ENCODE results near the gene MAU2. TPM values are rescaled to one million over a fixed set of nuclear protein-coding genes. Genes with fewer than 3 reads are reported as not detected.

The MAU2 gene
- total and polyA plus RNA-seq, 2 of the 13 experiments (the other 11 are each of a cell fraction or from before 2014, with no cell fraction given) = 16.8 to 33.8 TPM

DNA sequence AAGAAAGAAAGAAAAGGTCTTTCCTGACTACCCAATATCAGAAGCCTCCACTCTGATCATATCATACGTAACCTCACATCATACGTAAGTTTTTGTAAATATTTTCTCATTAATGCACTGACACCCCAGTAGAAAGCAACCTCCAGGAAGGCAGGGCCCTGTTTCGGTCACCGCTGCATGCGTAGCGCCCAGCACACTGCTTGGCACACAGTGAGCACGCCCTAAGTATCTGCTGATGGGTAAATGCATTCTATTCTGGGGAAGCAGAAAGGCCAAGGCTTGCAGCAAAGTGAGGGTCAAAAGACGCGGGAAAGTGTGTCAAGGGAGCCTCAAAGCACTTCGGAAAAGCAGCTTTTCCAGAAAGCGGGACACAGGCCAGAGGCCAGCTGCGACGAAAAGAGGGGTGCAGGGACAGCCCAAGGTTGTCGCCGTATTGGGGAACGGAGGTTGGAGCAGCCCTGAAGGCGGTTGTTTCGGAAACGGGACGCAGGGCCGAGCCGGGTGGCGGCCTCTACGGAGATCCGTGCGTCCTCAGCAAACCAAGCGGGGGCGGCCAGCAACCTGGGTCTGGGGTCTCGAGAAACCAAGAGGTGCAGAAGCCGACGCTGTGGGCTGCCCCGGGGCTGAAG, 783 bp upstream of the MAU2 start (continued):
- TF ChIP-seq, protein P1, sequence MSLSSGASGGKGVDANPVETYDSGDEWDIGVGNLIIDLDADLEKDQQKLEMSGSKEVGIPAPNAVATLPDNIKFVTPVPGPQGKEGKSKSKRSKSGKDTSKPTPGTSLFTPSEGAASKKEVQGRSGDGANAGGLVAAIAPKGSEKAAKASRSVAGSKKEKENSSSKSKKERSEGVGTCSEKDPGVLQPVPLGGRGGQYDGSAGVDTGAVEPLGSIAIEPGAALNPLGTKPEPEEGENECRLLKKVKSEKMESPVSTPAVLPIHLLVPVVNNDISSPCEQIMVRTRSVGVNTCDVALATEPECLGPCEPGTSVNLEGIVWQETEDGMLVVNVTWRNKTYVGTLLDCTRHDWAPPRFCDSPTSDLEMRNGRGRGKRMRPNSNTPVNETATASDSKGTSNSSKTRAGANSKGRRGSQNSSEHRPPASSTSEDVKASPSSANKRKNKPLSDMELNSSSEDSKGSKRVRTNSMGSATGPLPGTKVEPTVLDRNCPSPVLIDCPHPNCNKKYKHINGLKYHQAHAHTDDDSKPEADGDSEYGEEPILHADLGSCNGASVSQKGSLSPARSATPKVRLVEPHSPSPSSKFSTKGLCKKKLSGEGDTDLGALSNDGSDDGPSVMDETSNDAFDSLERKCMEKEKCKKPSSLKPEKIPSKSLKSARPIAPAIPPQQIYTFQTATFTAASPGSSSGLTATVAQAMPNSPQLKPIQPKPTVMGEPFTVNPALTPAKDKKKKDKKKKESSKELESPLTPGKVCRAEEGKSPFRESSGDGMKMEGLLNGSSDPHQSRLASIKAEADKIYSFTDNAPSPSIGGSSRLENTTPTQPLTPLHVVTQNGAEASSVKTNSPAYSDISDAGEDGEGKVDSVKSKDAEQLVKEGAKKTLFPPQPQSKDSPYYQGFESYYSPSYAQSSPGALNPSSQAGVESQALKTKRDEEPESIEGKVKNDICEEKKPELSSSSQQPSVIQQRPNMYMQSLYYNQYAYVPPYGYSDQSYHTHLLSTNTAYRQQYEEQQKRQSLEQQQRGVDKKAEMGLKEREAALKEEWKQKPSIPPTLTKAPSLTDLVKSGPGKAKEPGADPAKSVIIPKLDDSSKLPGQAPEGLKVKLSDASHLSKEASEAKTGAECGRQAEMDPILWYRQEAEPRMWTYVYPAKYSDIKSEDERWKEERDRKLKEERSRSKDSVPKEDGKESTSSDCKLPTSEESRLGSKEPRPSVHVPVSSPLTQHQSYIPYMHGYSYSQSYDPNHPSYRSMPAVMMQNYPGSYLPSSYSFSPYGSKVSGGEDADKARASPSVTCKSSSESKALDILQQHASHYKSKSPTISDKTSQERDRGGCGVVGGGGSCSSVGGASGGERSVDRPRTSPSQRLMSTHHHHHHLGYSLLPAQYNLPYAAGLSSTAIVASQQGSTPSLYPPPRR (CRISPR knock-in tag; IDR thresholded peaks at IDR 0.05; ENCODE audit: borderline replicate concordance) = no peak
- TF ChIP-seq ZNF207 (IDR thresholded peaks at IDR 0.05; ENCODE audit: borderline replicate concordance) = no peak
- TF ChIP-seq FOXO4 (CRISPR knock-in tag; conservative IDR thresholded peaks at IDR 0.05) = peak; percentile 97; the same call in 1 of the 2 replicates
- no peak for TF ChIP-seq U2AF1 (optimal IDR thresholded peaks at IDR 0.05; ENCODE audit: low read depth, low read length)
- no peak for TF ChIP-seq KDM5B (CRISPR knock-in tag; IDR thresholded peaks at IDR 0.05; ENCODE audit: borderline replicate concordance)
- TF ChIP-seq POLR2AphosphoS2 (IDR thresholded peaks at IDR 0.05; ENCODE audit: low read depth, low read length) = no peak
- TF ChIP-seq E2F1 (CRISPR knock-in tag; IDR thresholded peaks at IDR 0.05) = no peak
- TF ChIP-seq ZNF713 (CRISPR knock-in tag; IDR thresholded peaks at IDR 0.05) = no peak
- no peak for TF ChIP-seq ARNT2 (CRISPR knock-in tag; IDR thresholded peaks at IDR 0.05; ENCODE audit: low read depth)
- TF ChIP-seq, protein P2, sequence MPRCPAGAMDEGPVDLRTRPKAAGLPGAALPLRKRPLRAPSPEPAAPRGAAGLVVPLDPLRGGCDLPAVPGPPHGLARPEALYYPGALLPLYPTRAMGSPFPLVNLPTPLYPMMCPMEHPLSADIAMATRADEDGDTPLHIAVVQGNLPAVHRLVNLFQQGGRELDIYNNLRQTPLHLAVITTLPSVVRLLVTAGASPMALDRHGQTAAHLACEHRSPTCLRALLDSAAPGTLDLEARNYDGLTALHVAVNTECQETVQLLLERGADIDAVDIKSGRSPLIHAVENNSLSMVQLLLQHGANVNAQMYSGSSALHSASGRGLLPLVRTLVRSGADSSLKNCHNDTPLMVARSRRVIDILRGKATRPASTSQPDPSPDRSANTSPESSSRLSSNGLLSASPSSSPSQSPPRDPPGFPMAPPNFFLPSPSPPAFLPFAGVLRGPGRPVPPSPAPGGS (CRISPR knock-in tag; IDR thresholded peaks at IDR 0.05) = no peak; the same call in 1 of the 2 replicates
- TF ChIP-seq ZNF891 (CRISPR knock-in tag; IDR thresholded peaks at IDR 0.05) = no peak; the same call in 1 of the 2 replicates
- no peak for TF ChIP-seq ZKSCAN1 (IDR thresholded peaks at IDR 0.05; ENCODE audit: low read length)
- 0 out of 2 replicates have a peak, but pooled peaks have one; percentile 18 for TF ChIP-seq RXRA (CRISPR knock-in tag; IDR thresholded peaks at IDR 0.05)
- TF ChIP-seq, protein P3, sequence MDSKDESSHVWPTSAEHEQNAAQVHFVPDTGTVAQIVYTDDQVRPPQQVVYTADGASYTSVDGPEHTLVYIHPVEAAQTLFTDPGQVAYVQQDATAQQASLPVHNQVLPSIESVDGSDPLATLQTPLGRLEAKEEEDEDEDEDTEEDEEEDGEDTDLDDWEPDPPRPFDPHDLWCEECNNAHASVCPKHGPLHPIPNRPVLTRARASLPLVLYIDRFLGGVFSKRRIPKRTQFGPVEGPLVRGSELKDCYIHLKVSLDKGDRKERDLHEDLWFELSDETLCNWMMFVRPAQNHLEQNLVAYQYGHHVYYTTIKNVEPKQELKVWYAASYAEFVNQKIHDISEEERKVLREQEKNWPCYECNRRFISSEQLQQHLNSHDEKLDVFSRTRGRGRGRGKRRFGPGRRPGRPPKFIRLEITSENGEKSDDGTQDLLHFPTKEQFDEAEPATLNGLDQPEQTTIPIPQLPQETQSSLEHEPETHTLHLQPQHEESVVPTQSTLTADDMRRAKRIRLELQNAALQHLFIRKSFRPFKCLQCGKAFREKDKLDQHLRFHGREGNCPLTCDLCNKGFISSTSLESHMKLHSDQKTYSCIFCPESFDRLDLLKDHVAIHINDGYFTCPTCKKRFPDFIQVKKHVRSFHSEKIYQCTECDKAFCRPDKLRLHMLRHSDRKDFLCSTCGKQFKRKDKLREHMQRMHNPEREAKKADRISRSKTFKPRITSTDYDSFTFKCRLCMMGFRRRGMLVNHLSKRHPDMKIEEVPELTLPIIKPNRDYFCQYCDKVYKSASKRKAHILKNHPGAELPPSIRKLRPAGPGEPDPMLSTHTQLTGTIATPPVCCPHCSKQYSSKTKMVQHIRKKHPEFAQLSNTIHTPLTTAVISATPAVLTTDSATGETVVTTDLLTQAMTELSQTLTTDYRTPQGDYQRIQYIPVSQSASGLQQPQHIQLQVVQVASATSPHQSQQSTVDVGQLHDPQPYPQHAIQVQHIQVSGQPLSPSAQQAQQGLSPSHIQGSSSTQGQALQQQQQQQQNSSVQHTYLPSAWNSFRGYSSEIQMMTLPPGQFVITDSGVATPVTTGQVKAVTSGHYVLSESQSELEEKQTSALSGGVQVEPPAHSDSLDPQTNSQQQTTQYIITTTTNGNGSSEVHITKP (CRISPR knock-in tag; IDR thresholded peaks at IDR 0.05; ENCODE audit: low read depth) = no peak
- TF ChIP-seq, protein P4, sequence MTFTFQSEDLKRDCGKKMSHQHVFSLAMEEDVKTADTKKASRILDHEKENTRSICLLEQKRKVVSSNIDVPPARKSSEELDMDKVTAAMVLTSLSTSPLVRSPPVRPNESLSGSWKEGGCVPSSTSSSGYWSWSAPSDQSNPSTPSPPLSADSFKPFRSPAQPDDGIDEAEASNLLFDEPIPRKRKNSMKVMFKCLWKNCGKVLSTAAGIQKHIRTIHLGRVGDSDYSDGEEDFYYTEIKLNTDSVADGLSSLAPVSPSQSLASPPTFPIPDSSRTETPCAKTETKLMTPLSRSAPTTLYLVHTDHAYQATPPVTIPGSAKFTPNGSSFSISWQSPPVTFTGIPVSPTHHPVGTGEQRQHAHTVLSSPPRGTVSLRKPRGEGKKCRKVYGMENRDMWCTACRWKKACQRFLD (CRISPR knock-in tag; IDR thresholded peaks at IDR 0.05; ENCODE audit: borderline replicate concordance) = no peak

Measured in HepG2 (cell line).